OCI-LY7 (cell line): ENCODE results near the gene SELENOI. TPM values are rescaled to one million over a fixed set of nuclear protein-coding genes. Genes with fewer than 3 reads are reported as not detected.

ENCODE experiments used
- BruUV-seq: library from RNA; stranded (reverse); fragments of 400-500 nt; replicated peaks from 2 replicates; lab custom pipeline; 2021; lab: Mats Ljungman, UMichigan
- CTCF ChIA-PET: fragments of 300-600 bp; sonication (Branson Sonifier 250); formaldehyde crosslinking; loops from one replicate; lab custom pipeline; 2022; ENCODE audit warnings: antibody characterized with exemption; ENCODE audit not compliant: unreplicated experiment; lab: Charles Lee
- POLR2A ChIA-PET: fragments of 300-600 bp; sonication (Branson Sonifier 250); formaldehyde crosslinking; loops from one replicate; lab custom pipeline; 2022; ENCODE audit warnings: antibody characterized with exemption; lab: Charles Lee
- DNase-seq: peaks from one replicate; pipeline ENCODE4 v3.0.0-alpha.2; 2015; ENCODE audit warnings: low spot score
- H2AFZ ChIP-seq: fragments of 200-600 bp; sonication (generic), shearing (Covaris generic); 2 replicates; pipeline ENCODE4 v1.6.1; 2014; ENCODE audit warnings: mild to moderate bottlenecking, antibody characterized with exemption, low read length, moderate library complexity
- H3K27ac ChIP-seq: fragments of 200-600 bp; sonication (generic); 2 replicates; pipeline ENCODE4 v1.5.1; 2014; ENCODE audit warnings: mixed run types, low read depth, mild to moderate bottlenecking, moderate library complexity, low read length, inconsistent platforms; ENCODE audit not compliant: poor library complexity, severe bottlenecking
- H3K36me3 ChIP-seq: fragments of 200-600 bp; sonication (generic); 2 replicates; pipeline ENCODE4 v1.6.1; 2014; ENCODE audit warnings: mild to moderate bottlenecking, antibody characterized with exemption, low read length, moderate library complexity, mixed read lengths; ENCODE audit not compliant: insufficient read depth
- H3K4me1 ChIP-seq: fragments of 200-600 bp; sonication (generic); 2 replicates; pipeline ENCODE4 v1.5.1; 2014; ENCODE audit warnings: mild to moderate bottlenecking, low read length; ENCODE audit not compliant: insufficient read depth, poor library complexity, severe bottlenecking
- H3K4me2 ChIP-seq: fragments of 200-600 bp; sonication (generic); 2 replicates; pipeline ENCODE4 v1.6.1; 2014; ENCODE audit warnings: mild to moderate bottlenecking, low read length
- H3K4me3 ChIP-seq: fragments of 200-600 bp; sonication (generic); 2 replicates; pipeline ENCODE4 v1.5.1; 2014; ENCODE audit warnings: mild to moderate bottlenecking, low read depth, low read length; ENCODE audit not compliant: poor library complexity, severe bottlenecking
- H3K79me2 ChIP-seq: fragments of 200-600 bp; sonication (generic); 2 replicates; pipeline ENCODE4 v1.6.1; 2016; ENCODE audit warnings: low read depth, mild to moderate bottlenecking, low read length, moderate library complexity, mixed read lengths; ENCODE audit not compliant: insufficient read depth
- H3K9me2 ChIP-seq: fragments of 200-600 bp; sonication (generic); 2 replicates; pipeline ENCODE4 v1.6.1; 2016; ENCODE audit warnings: mild to moderate bottlenecking, low read length, mixed read lengths; ENCODE audit not compliant: insufficient read depth
- H3K9me3 ChIP-seq: fragments of 200-600 bp; sonication (generic); 2 replicates; pipeline ENCODE4 v1.6.1; 2014; ENCODE audit warnings: mild to moderate bottlenecking, mixed run types, low read length, mixed read lengths
- H4K20me1 ChIP-seq: fragments of 200-600 bp; sonication (generic); 2 replicates; pipeline ENCODE4 v1.6.1; 2014; ENCODE audit warnings: mild to moderate bottlenecking, antibody characterized with exemption, low read length, moderate library complexity, mixed read lengths; ENCODE audit not compliant: insufficient read depth
- EZH2phosphoT487 ChIP-seq: fragments of 200-600 bp; sonication (generic); IDR thresholded peaks from 2 replicates; pipeline ENCODE4 v1.6.1; 2018; ENCODE audit warnings: low read depth, borderline replicate concordance, mild to moderate bottlenecking, mixed run types, antibody characterized with exemption, low read length, moderate library complexity, mixed read lengths
- intact Hi-C: fragments of 100-400 bp; cut with micrococcal nuclease; formaldehyde crosslinking; loops from one replicate; pipeline ENCODE4 v1.10.0; 2022; ENCODE audit not compliant: unreplicated experiment
- total RNA-seq, 2 experiments: library from RNA; depleted of rRNA in 1 of 2; stranded (reverse); fragments of >200 nt in 1 of 2; shearing (Covaris generic) in 1 of 2; gene quantifications; 2 replicates each; pipeline ENCODE4 v1.2.3, GENCODE V29; 2014 to 2022
- TF ChIP-seq, protein P1 (sequence below): fragments of 200-600 bp; sonication (generic); conservative IDR thresholded peaks from 2 replicates; pipeline ENCODE4 v1.5.1; 2014; ENCODE audit warnings: mild to moderate bottlenecking, antibody characterized with exemption, low read length, moderate library complexity, mixed read lengths

SELENOI gene
- total RNA-seq, 2 experiments from 2014 or later: 29.0 to 53.1 TPM

GRCh38 chr2:26359886-26360473 lies 14.0 kb downstream of the SELENOI start:
- Histone ChIP-seq H2AFZ (no peak overlapping the region), H3K79me2 (peaks cover 96% of the 10 kb centered on the region), H3K4me2 (no peak overlapping the region), H3K36me3 (peaks cover 55% of the 10 kb centered on the region), H3K4me1 (no peaks in the 10 kb centered on the region), H3K9me2 (no peaks in the 10 kb centered on the region), H3K4me3 (no peak overlapping the region), H3K9me3 (no peaks in the 10 kb centered on the region), H4K20me1 (peaks cover 36% of the 10 kb centered on the region), H3K27ac (no peak overlapping the region)
- TF ChIP-seq, protein P1, sequence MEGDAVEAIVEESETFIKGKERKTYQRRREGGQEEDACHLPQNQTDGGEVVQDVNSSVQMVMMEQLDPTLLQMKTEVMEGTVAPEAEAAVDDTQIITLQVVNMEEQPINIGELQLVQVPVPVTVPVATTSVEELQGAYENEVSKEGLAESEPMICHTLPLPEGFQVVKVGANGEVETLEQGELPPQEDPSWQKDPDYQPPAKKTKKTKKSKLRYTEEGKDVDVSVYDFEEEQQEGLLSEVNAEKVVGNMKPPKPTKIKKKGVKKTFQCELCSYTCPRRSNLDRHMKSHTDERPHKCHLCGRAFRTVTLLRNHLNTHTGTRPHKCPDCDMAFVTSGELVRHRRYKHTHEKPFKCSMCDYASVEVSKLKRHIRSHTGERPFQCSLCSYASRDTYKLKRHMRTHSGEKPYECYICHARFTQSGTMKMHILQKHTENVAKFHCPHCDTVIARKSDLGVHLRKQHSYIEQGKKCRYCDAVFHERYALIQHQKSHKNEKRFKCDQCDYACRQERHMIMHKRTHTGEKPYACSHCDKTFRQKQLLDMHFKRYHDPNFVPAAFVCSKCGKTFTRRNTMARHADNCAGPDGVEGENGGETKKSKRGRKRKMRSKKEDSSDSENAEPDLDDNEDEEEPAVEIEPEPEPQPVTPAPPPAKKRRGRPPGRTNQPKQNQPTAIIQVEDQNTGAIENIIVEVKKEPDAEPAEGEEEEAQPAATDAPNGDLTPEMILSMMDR: no peak
- no peak for TF ChIP-seq EZH2phosphoT487
- intact Hi-C loops: no loop called here
- ChIA-PET POLR2A (no interaction called here), CTCF (no interaction called here)
- no TSS peak for BruUV-seq
- DNase-seq: no peak

- ChIA-PET POLR2A (interaction anchor here (0.6 to 1.0 kb wide), 3 partner anchors 15 to 617 kb away, joined by 3 to 7 read pairs (median 4); no protein-coding TSS in a partner anchor), CTCF (no interaction called here)
- DNase-seq: no peak
- no peaks in the 10 kb centered on the region for H3K9me2 ChIP-seq
- no peak overlapping the region for H3K4me2 ChIP-seq
- H3K27ac ChIP-seq: no peak overlapping the region
- no peak overlapping the region for H2AFZ ChIP-seq
- H3K79me2 ChIP-seq: peaks cover 70% of the 10 kb centered on the region; the same call in 1 of the 2 replicates
- peaks cover 15% of the 10 kb centered on the region for H4K20me1 ChIP-seq
- H3K36me3 ChIP-seq: peaks cover 54% of the 10 kb centered on the region
- H3K4me1 ChIP-seq: no peaks in the 10 kb centered on the region
- intact Hi-C loops: no loop called here
- no peak for TF ChIP-seq EZH2phosphoT487
- TF ChIP-seq, protein P1: no peak
- no peaks in the 10 kb centered on the region for H3K9me3 ChIP-seq
- no peak overlapping the region for H3K4me3 ChIP-seq
- BruUV-seq: no TSS peak
Observed at GRCh38 chr2:26363323-26363722, 17.4 kb downstream of the SELENOI start.

GRCh38 chr2:26363958-26364357 lies 18.0 kb downstream of the SELENOI start:
- TF ChIP-seq EZH2phosphoT487: no peak
- TF ChIP-seq, protein P1: no peak
- CTCF ChIA-PET: no interaction called here
- H3K4me3 ChIP-seq: no peak overlapping the region
- intact Hi-C loops: no loop called here
- no peak overlapping the region for H3K27ac ChIP-seq
- no peak for DNase-seq
- peaks cover 64% of the 10 kb centered on the region; the same call in 1 of the 2 replicates for H3K79me2 ChIP-seq
- H2AFZ ChIP-seq: no peak overlapping the region
- no peaks in the 10 kb centered on the region for H3K9me2 ChIP-seq
- POLR2A ChIA-PET: no interaction called here
- H4K20me1 ChIP-seq: peaks cover 14% of the 10 kb centered on the region
- peaks cover 61% of the 10 kb centered on the region for H3K36me3 ChIP-seq
- H3K4me2 ChIP-seq: no peak overlapping the region
- H3K9me3 ChIP-seq: no peaks in the 10 kb centered on the region; the same call in 1 of the 2 replicates
- no TSS peak for BruUV-seq
- H3K4me1 ChIP-seq: no peaks in the 10 kb centered on the region
